Activated naive CD4-positive, alpha-beta T cell treated with anti-CD3 and anti-CD28 coated beads, Interleukin-2, amount 50 U/mL, for 24 hours (primary cell): ENCODE data around the gene LRRC15.

Experiments used
- H3K27ac Mint-ChIP-seq: one replicate; pipeline ENCODE4 v1.8.0; 2021; ENCODE audit warnings: mild to moderate bottlenecking, mixed read lengths
- H3K27me3 Mint-ChIP-seq: one replicate; pipeline ENCODE4 v1.8.0; 2021; ENCODE audit warnings: mixed read lengths
- H3K36me3 Mint-ChIP-seq: one replicate; pipeline ENCODE4 v1.8.0; 2021; ENCODE audit warnings: mixed read lengths
- H3K4me1 Mint-ChIP-seq: one replicate; pipeline ENCODE4 v1.8.0; 2021; ENCODE audit warnings: mixed read lengths
- H3K4me3 Mint-ChIP-seq: one replicate; pipeline ENCODE4 v1.8.0; 2021; ENCODE audit warnings: mild to moderate bottlenecking, mixed read lengths
- H3K9me3 Mint-ChIP-seq: one replicate; pipeline ENCODE4 v1.8.0; 2021; ENCODE audit warnings: mixed read lengths

Gene LRRC15

GRCh38 chr3:194392576-194392975, 23.0 kb upstream of the LRRC15 start:
- no peak overlapping the region for H3K4me3 Mint-ChIP-seq
- peaks cover 28% of the 10 kb centered on the region for H3K4me1 Mint-ChIP-seq
- peaks cover 11% of the 10 kb centered on the region for H3K9me3 Mint-ChIP-seq
- peak overlapping the region; percentile 4 for H3K27ac Mint-ChIP-seq
- H3K27me3 Mint-ChIP-seq: no peaks in the 10 kb centered on the region
- peaks cover 1% of the 10 kb centered on the region for H3K36me3 Mint-ChIP-seq

- no peaks in the 10 kb centered on the region for H3K27me3 Mint-ChIP-seq
- no peak overlapping the region for H3K27ac Mint-ChIP-seq
- no peak overlapping the region for H3K4me3 Mint-ChIP-seq
- H3K36me3 Mint-ChIP-seq: peaks cover 1% of the 10 kb centered on the region
- H3K4me1 Mint-ChIP-seq: peaks cover 16% of the 10 kb centered on the region
- H3K9me3 Mint-ChIP-seq: peaks cover 11% of the 10 kb centered on the region
Measured at GRCh38 chr3:194390835-194391234, 21.3 kb upstream of the LRRC15 start.

DNA sequence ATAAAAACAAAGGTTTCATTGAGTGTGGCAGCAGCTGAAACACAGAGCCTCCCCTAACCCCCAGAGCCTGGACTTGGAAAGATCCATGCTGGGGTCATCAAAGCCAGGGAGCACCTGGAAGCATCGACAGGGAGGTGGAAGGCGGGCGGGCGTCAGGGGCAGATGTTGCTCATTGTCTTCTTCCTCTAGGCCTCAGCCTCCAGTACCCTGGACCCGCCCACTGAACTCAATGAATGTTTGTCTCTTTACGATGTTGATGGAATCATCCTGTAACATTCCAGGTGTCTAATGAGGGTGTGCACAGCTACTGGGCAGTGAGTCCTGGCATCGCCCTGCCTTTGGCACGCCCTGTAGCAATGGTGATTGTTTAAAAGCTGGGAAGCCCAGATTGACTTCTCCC, 19.7 kb upstream of the LRRC15 start:
- H3K27ac Mint-ChIP-seq: no peak overlapping the region
- peaks cover under 1% of the 10 kb centered on the region for H3K4me1 Mint-ChIP-seq
- no peak overlapping the region for H3K4me3 Mint-ChIP-seq
- no peaks in the 10 kb centered on the region for H3K27me3 Mint-ChIP-seq
- H3K36me3 Mint-ChIP-seq: peaks cover 1% of the 10 kb centered on the region
- H3K9me3 Mint-ChIP-seq: peaks cover 11% of the 10 kb centered on the region

DNA sequence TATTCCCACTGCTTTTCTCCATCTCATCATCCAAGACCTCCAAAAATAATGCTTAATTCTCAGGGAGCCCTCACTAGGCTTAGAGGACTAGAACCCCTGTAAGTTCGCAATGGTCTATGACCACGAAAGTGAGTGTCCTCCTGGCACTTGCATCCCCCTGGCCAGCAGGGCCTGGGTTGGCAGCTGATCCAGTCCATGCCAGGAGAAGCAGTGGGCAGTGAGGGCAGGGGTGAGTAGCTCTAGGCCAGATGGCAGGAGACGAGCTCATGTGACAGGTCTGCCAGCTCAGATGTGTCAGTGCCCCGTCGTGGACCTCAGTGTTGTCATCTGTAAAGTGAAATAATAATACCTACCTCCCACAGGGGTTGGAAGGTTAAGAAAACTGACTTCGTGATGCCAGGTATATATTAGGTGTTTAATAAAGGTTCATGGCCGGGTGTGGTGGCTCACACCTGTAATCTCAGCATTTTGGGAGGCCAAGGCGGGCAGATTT, 18.4 kb upstream of the LRRC15 start:
- Mint-ChIP-seq H3K4me1 (no peaks in the 10 kb centered on the region), H3K27ac (no peak overlapping the region), H3K4me3 (no peak overlapping the region), H3K27me3 (no peaks in the 10 kb centered on the region), H3K36me3 (peaks cover 1% of the 10 kb centered on the region), H3K9me3 (peaks cover 11% of the 10 kb centered on the region)

DNA sequence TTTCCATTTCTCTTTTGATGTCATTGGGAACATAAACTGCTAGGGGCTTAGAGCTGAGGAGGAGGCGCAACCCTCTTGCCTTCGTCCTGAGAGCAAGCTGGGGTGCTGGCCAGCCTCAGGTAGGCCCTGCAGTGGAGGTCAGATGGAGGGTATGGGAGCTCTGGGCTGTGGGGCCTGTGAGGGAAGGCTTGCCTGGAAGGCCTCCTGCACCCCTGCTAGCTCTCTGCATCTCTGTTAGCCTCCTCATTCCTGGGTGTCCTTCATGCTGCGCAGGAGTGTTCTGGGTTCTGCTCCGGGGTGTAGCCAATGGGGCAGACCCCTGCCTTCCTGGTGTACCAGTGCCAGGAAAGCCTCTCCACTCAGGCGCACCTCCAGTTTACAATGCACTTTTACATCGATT, 17.7 kb upstream of the LRRC15 start:
- H3K9me3 Mint-ChIP-seq: peaks cover 11% of the 10 kb centered on the region
- H3K4me1 Mint-ChIP-seq: no peaks in the 10 kb centered on the region
- H3K36me3 Mint-ChIP-seq: peaks cover 1% of the 10 kb centered on the region
- no peak overlapping the region for H3K27ac Mint-ChIP-seq
- H3K4me3 Mint-ChIP-seq: no peak overlapping the region
- H3K27me3 Mint-ChIP-seq: no peaks in the 10 kb centered on the region

DNA sequence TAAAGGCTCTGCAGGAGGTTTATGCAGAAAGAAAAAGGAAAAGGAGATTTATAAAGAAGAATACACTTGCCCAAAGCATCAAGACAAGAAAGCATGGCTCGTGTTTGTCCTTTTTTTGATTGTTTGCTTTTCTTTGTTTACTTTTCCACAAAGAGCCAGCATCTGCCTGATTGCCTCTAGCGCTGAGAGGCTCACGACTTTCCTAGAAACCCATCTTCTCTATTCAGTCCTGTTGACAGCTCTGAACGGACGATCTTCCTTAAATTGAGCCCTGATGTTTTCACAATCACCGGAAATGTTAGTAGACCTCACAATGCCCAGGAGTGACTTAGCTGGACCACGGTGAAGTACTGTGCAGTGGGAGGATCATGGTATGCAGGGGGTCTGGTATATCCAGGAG, 17.1 kb upstream of the LRRC15 start:
- Mint-ChIP-seq H3K36me3 (peaks cover 1% of the 10 kb centered on the region), H3K27ac (no peak overlapping the region), H3K27me3 (no peaks in the 10 kb centered on the region), H3K4me1 (no peaks in the 10 kb centered on the region), H3K4me3 (no peak overlapping the region), H3K9me3 (peaks cover 11% of the 10 kb centered on the region)

GRCh38 chr3:194386066-194386465, 16.5 kb upstream of the LRRC15 start:
- H3K4me3 Mint-ChIP-seq: no peak overlapping the region
- H3K27ac Mint-ChIP-seq: no peak overlapping the region
- peaks cover 8% of the 10 kb centered on the region for H3K9me3 Mint-ChIP-seq
- peaks cover 1% of the 10 kb centered on the region for H3K36me3 Mint-ChIP-seq
- no peaks in the 10 kb centered on the region for H3K4me1 Mint-ChIP-seq
- no peaks in the 10 kb centered on the region for H3K27me3 Mint-ChIP-seq

DNA sequence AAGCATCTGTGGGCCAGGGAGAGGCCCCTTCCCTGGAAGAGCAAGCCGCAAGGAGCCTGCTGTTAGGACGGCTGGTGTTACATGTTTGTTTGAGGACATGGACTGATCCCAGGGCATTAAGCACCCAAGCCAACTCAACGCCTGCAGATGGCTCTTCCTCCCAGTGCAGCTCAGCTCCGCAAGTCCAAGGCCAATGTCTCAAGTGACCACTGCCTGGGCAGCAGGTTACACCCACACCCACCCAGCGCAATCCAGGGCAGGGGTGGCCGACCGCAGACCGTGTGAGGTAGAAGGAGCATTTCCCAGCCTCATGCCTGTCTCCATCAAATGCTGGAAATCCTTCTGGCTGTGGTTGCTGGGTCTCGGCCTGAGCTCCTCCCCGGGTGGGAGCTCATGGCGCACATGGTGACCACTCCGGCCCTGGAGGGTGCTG, 15.0 kb upstream of the LRRC15 start:
- Mint-ChIP-seq H3K4me3 (no peak overlapping the region), H3K27me3 (no peaks in the 10 kb centered on the region), H3K4me1 (no peaks in the 10 kb centered on the region), H3K36me3 (no peaks in the 10 kb centered on the region), H3K9me3 (no peaks in the 10 kb centered on the region), H3K27ac (no peak overlapping the region)

DNA sequence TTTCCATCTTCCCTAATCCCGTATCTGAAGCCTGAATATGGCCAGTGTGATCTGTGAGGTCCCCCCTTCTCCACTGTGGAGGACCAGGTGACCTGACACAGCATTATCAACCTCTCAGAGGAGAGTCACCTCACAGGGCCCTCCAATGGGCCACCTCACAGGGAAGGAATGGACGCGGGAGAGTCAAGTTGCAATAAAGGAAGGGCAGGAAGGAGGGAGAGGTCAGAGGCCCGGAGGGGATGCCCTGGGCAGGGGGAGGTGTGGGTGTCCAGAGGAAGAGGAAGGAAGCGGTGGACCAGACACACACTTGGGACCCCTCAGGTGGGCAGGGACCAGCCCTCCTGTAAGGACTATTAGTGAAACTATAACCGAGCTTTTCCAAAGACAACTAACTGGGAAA, 14.6 kb upstream of the LRRC15 start:
- no peaks in the 10 kb centered on the region for H3K36me3 Mint-ChIP-seq
- H3K27ac Mint-ChIP-seq: no peak overlapping the region
- no peaks in the 10 kb centered on the region for H3K4me1 Mint-ChIP-seq
- no peaks in the 10 kb centered on the region for H3K27me3 Mint-ChIP-seq
- no peak overlapping the region for H3K4me3 Mint-ChIP-seq
- no peaks in the 10 kb centered on the region for H3K9me3 Mint-ChIP-seq

DNA sequence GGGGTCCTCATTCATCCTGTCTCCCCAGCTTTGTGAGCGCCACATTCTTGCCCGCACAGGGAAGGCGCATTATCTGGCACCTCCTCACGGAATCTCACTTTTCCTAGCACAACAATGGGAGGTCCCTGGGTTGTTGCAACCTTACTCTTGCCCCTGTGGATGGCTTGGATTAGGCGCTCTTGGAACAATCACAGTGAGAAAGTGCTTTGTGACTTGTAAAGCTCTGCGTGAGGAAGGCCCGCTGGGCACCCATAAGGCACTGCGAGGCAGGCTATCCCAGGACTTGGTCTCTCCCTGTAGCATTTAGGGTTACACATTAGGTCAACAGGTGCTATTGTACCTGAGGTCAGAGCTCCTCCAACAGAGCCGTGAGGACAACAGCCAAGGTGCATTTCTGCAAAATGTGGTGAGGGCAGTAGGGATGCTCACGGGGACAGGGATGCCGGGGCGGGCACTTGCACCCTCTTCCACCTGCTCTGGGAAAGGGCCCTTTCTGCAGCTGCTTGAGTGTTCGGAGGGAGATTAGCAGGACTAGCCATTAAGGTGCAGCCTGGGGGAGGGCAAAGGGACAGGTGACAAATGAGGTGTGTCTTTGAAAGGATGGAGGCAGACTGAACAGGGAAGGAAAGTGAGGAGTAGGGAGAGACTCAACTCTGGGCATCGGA, 13.9 kb upstream of the LRRC15 start:
- H3K27ac Mint-ChIP-seq: no peak overlapping the region
- H3K27me3 Mint-ChIP-seq: no peaks in the 10 kb centered on the region
- H3K9me3 Mint-ChIP-seq: no peaks in the 10 kb centered on the region
- H3K36me3 Mint-ChIP-seq: no peaks in the 10 kb centered on the region
- no peaks in the 10 kb centered on the region for H3K4me1 Mint-ChIP-seq
- no peak overlapping the region for H3K4me3 Mint-ChIP-seq

- H3K27ac Mint-ChIP-seq: no peak overlapping the region
- no peaks in the 10 kb centered on the region for H3K36me3 Mint-ChIP-seq
- no peak overlapping the region for H3K4me3 Mint-ChIP-seq
- H3K9me3 Mint-ChIP-seq: no peaks in the 10 kb centered on the region
- H3K27me3 Mint-ChIP-seq: no peaks in the 10 kb centered on the region
- H3K4me1 Mint-ChIP-seq: no peaks in the 10 kb centered on the region
Measured at GRCh38 chr3:194382892-194383223, 13.3 kb upstream of the LRRC15 start.

DNA sequence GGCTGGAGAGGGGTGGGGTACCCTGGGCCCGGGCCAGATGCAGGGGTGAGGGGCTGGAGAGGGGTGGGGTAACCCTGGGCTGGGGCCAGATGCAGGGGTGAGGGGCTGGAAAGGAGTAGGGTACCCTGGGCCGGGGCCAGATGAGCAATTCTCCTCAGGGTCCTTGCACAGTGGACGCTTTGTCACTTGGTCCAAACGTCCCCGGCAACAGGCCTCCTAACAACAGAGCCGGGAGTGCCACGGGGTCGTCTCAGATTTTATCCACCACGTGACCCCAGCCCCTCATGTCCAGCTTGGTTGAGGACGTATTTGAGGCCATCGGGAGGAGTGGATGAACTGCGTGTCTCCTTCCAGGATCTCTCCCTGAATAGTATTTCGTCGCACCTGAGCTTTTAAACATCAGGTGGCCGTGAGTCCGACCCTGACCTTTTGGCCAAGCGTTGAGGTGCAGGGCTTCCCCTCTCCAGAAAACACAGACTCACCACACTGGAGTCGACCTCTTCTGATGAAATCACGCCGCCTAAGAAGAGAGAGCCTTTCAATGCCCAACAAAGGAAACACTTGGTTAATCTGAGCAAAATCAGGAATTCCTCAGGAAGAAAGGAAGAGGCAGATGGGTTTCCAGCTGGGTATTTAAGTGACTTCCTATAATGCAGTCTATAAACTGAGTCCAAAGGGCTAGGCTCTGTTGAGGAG, 12.8 kb upstream of the LRRC15 start:
- Mint-ChIP-seq H3K27ac (no peak overlapping the region), H3K4me3 (no peak overlapping the region), H3K4me1 (no peaks in the 10 kb centered on the region), H3K9me3 (no peaks in the 10 kb centered on the region), H3K36me3 (no peaks in the 10 kb centered on the region), H3K27me3 (no peaks in the 10 kb centered on the region)

GRCh38 chr3:194381460-194381875, 11.9 kb upstream of the LRRC15 start:
- Mint-ChIP-seq H3K27me3 (no peaks in the 10 kb centered on the region), H3K4me3 (no peak overlapping the region), H3K4me1 (no peaks in the 10 kb centered on the region), H3K9me3 (no peaks in the 10 kb centered on the region), H3K36me3 (no peaks in the 10 kb centered on the region), H3K27ac (no peak overlapping the region)

GRCh38 chr3:194380326-194380725, 10.8 kb upstream of the LRRC15 start:
- Mint-ChIP-seq H3K27me3 (no peaks in the 10 kb centered on the region), H3K4me1 (no peaks in the 10 kb centered on the region), H3K27ac (no peak overlapping the region), H3K4me3 (no peak overlapping the region), H3K36me3 (no peaks in the 10 kb centered on the region), H3K9me3 (no peaks in the 10 kb centered on the region)

GRCh38 chr3:194379651-194380050, 10.1 kb upstream of the LRRC15 start:
- Mint-ChIP-seq H3K36me3 (no peaks in the 10 kb centered on the region), H3K27ac (no peak overlapping the region), H3K4me1 (no peaks in the 10 kb centered on the region), H3K4me3 (no peak overlapping the region), H3K27me3 (no peaks in the 10 kb centered on the region), H3K9me3 (no peaks in the 10 kb centered on the region)

GRCh38 chr3:194379231-194379630, 9.7 kb upstream of the LRRC15 start:
- no peak overlapping the region for H3K27ac Mint-ChIP-seq
- no peaks in the 10 kb centered on the region for H3K9me3 Mint-ChIP-seq
- H3K36me3 Mint-ChIP-seq: no peaks in the 10 kb centered on the region
- no peaks in the 10 kb centered on the region for H3K4me1 Mint-ChIP-seq
- H3K27me3 Mint-ChIP-seq: no peaks in the 10 kb centered on the region
- no peak overlapping the region for H3K4me3 Mint-ChIP-seq

- no peak overlapping the region for H3K27ac Mint-ChIP-seq
- no peaks in the 10 kb centered on the region for H3K4me1 Mint-ChIP-seq
- no peaks in the 10 kb centered on the region for H3K27me3 Mint-ChIP-seq
- H3K4me3 Mint-ChIP-seq: no peak overlapping the region
- no peaks in the 10 kb centered on the region for H3K36me3 Mint-ChIP-seq
- H3K9me3 Mint-ChIP-seq: no peaks in the 10 kb centered on the region
Measured at GRCh38 chr3:194377708-194378107, 8.2 kb upstream of the LRRC15 start.
